Astrocyte of the spinal cord (primary cell): ENCODE data around the gene MBNL1.

Source experiments
- DNase-seq: peaks from one replicate; pipeline ENCODE4 v3.0.0; 2011; ENCODE audit warnings: low read depth, low spot score
- H3K4me3 ChIP-seq: 2 replicates; pipeline ENCODE4 v1.5.1; 2011; ENCODE audit warnings: low read depth, mild to moderate bottlenecking, low read length, moderate library complexity
- in situ Hi-C: cut with HindIII; loops from 2 replicates; pipeline ENCODE4 v1.10.0; 2017; ENCODE audit warnings: low sequenced_read_pairs
- TF ChIP-seq, protein P1 (sequence below): IDR thresholded peaks from 2 replicates; pipeline ENCODE4 v1.5.1; 2012; ENCODE audit warnings: low read depth, mild to moderate bottlenecking, low read length, inconsistent platforms

The MBNL1 gene

DNA sequence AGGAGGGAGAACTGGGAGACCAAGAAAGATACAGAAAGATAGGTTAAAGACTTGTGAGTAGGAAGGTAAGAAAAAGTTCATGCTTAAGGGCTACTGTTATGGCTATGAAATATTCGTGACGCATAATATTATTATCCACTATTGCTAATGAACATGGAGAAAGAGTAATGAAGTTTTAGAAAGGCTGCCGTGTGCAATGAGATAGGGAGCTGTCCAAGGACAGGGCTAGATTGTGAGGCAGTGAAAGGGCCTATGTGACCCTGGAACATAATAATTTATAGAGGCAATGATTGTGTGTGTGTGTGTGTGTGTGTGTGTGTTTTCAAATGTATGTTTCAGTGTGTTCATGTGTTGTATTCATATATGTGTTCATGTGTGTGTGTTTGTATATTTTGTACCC, 27.7 kb downstream of the MBNL1 start:
- TF ChIP-seq, protein P1, sequence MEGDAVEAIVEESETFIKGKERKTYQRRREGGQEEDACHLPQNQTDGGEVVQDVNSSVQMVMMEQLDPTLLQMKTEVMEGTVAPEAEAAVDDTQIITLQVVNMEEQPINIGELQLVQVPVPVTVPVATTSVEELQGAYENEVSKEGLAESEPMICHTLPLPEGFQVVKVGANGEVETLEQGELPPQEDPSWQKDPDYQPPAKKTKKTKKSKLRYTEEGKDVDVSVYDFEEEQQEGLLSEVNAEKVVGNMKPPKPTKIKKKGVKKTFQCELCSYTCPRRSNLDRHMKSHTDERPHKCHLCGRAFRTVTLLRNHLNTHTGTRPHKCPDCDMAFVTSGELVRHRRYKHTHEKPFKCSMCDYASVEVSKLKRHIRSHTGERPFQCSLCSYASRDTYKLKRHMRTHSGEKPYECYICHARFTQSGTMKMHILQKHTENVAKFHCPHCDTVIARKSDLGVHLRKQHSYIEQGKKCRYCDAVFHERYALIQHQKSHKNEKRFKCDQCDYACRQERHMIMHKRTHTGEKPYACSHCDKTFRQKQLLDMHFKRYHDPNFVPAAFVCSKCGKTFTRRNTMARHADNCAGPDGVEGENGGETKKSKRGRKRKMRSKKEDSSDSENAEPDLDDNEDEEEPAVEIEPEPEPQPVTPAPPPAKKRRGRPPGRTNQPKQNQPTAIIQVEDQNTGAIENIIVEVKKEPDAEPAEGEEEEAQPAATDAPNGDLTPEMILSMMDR: no peak
- in situ Hi-C loops: no loop called here
- no peak overlapping the region for H3K4me3 ChIP-seq
- DNase-seq: no peak

DNA sequence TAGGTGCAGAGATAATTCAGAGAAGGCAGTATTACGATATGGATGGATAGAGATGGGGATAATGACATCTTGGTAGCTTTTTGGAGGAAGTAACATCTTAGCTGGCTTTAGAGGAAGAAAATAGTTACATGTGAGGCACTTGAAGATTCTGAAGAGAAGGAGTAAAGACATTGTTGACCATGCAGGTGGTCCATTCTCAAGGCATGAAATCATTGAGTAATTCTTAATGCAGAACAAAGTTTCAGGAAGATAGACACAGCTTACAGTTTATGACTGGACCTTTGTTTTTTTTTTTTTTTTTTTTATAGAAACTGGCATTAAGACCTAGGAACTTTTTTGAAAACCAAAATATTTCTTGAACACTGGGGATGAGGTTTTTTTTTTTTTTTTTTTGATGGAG, 28.2 kb downstream of the MBNL1 start:
- no peak overlapping the region for H3K4me3 ChIP-seq
- TF ChIP-seq, protein P1: no peak
- DNase-seq: no peak
- in situ Hi-C loops: no loop called here

DNA sequence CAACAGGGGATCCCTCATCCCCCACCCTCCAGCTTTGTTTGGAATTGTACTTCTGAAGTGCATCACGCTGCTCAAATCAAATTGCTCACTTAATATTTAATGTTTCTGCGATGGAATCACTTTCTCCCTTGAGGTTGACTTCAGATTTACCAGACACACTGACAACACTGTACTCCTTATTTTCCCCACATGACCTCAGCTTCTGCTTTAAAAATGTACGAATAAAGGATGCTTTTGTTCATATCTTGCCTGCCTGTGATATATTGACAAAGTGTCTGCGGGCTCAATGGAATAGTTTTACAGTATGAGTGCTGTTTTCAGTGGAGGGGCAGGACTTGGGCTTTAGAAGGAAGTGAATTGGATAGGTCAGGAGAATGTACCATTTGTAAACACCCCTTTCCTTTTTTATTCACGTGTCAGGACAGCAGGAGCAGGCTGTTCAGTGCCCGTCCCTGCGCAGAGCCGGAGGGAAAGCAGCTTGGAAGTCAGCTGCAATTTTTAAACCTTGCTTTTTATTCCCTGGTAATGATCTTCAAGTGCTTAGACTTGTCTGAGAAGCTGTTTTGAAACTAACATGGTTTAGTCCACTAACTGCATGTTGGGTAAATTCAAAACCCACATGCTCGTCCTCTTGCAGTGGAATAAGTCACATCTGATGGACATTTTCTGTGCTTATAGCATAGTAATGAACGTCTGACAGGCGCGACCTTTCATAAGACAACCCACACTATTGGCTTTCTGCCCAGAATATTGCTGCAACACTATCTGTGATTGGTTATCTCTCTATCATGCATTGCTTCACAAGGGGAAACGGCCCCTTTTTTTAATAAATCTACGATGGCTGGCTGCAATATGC, 29.9 kb downstream of the MBNL1 start:
- in situ Hi-C loops: no loop called here
- DNase-seq: peak; percentile 92
- H3K4me3 ChIP-seq: peak overlapping the region; percentile 32
- TF ChIP-seq, protein P1: no peak

DNA sequence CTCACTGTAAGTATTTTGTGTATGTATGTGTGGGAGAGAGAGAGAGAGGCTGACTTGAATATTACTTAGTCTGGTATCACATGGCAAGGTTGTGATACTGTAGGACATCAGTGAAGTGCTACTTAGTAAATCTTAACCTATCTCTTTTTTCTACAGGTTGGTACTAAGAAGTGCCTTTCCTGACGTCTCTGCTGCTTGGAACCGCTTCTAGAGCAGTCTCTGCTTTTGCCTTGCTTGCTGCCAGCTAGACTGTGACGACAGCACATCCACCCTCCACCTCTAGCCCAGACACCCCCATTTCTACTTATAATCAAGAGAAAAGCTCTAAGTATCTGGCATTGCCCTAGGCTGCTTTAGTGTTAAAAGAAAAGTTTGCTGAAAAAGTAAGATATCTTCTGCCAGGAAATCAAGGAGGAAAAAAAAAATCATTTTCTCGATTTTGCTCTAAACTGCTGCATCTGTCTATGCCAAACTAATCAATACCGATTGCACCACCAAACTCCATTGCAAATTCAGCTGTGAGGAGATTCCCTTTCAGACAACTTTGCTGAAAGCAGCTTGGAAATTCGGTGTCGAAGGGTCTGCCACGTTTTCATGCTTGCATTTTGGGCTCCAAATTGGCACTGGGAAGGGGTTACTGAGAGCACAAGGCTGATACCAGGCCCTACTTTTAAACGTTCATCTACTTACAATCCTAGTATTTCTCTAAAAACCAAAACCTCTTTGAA, 30.7 kb downstream of the MBNL1 start:
- DNase-seq: no peak
- in situ Hi-C loops: no loop called here
- no peak overlapping the region for H3K4me3 ChIP-seq
- TF ChIP-seq, protein P1: no peak

DNA sequence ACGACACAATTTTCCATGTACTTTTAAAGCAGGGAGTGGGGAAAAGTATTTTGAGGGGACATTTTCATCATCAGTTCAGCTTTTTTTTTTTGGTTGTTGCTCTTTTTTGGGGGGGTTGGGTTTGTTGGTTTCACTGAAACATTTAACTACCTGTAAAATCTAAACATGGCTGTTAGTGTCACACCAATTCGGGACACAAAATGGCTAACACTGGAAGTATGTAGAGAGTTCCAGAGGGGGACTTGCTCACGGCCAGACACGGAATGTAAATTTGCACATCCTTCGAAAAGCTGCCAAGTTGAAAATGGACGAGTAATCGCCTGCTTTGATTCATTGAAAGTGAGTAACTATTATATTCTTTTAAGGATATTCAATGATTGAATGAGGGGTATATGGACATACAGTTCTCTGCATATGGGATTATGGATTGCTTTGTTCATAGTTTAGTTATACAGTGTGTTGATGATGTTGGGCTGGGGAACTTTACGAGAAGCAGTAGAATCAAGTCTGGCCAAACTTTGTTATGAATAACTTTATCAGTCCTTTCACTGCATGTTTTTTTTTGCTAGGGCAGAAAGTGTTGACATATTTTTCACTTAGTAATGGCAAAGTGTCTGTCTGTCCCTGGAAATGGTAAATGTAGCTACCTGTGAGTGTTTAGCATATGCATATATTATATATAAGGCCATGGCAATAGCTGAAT, 31.5 kb downstream of the MBNL1 start:
- TF ChIP-seq, protein P1: no peak
- no peak overlapping the region for H3K4me3 ChIP-seq
- DNase-seq: no peak
- in situ Hi-C loops: no loop called here

DNA sequence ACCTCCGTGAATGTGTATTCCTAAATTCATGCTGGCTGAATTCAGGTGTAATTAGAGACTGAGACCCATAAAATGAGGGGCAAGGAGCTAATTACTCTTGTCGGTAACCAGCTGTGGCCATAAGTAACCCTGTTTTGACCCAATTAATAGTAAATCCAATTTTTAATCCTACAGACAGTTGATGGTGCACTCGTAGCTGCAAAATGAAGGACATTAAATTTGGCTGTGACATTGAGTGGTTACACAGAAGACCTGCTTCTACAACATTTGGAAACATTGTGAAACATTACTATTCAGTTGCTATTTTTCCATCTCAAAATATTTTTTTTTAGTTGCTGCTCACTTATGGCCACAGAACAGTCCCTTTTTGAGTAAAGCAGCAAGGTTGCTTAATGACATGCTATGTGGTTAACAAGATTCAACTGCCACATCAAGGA, 33.0 kb downstream of the MBNL1 start:
- no peak overlapping the region for H3K4me3 ChIP-seq
- in situ Hi-C loops: no loop called here
- TF ChIP-seq, protein P1: no peak
- DNase-seq: no peak
